ENCODE data around the gene DYNLT4. TPM values are rescaled to one million over a fixed set of nuclear protein-coding genes. Genes with fewer than 3 reads are reported as not detected.
A peak's percentile ranks its signal among the peaks of the same experiment; 100 is the strongest.
"Not testable (repeated sequence)": the region's sequence is repeated elsewhere in the genome, so short reads cannot be mapped to it uniquely, and the experiment has no call there.

The DYNLT4 gene
- total RNA-seq, 1 donor from 2014 or later: 5.2 TPM

GRCh38 chr1:44842486-44842861, 35.3 kb upstream of the DYNLT4 start:
- intact Hi-C loops (cut with DNase I): no loop called here
- DNase-seq: no peak

GRCh38 chr1:44839576-44839975, 32.4 kb upstream of the DYNLT4 start:
- Histone ChIP-seq H3K9me3 (no peaks in the 10 kb centered on the region), H3K27me3 (ENCODE audit: low read depth) (no peaks in the 10 kb centered on the region), H3K36me3 (no peaks in the 10 kb centered on the region), H3K4me3 (no peak overlapping the region), H3K27ac (no peak overlapping the region), H3K4me1 (peaks cover 21% of the 10 kb centered on the region)
- intact Hi-C loops (cut with DNase I): no loop called here
- DNase-seq: no peak
- TF ChIP-seq CTCF (IDR thresholded peaks at IDR 0.05): no peak
- ATAC-seq: no peak

More at GRCh38 chr1:44842486-44842861, 35.3 kb upstream of the DYNLT4 start:
- no peaks in the 10 kb centered on the region for H3K36me3 ChIP-seq
- no peaks in the 10 kb centered on the region for H3K9me3 ChIP-seq
- peaks cover 13% of the 10 kb centered on the region for H3K4me1 ChIP-seq
- peak overlapping the region; percentile 55 for H3K4me3 ChIP-seq
- ATAC-seq: no peak
- TF ChIP-seq CTCF (IDR thresholded peaks at IDR 0.05): no peak
- no peaks in the 10 kb centered on the region for H3K27me3 ChIP-seq (ENCODE audit: low read depth)
- no peak overlapping the region for H3K27ac ChIP-seq

GRCh38 chr1:44838294-44838693, 31.1 kb upstream of the DYNLT4 start:
- DNase-seq; intact Hi-C loops (cut with DNase I): not testable (repeated sequence)

GRCh38 chr1:44835738-44836675, 28.9 kb upstream of the DYNLT4 start:
- Histone ChIP-seq H3K4me3 (no peak overlapping the region), H3K36me3 (no peaks in the 10 kb centered on the region), H3K4me1 (peaks cover 17% of the 10 kb centered on the region), H3K27ac (no peak overlapping the region), H3K9me3 (no peaks in the 10 kb centered on the region), H3K27me3 (ENCODE audit: low read depth) (no peaks in the 10 kb centered on the region)
- intact Hi-C loops (cut with DNase I): no loop called here
- ATAC-seq (peak; percentile 84 to 89), DNase-seq (peak; percentile 87)
- peak; percentile 85 for TF ChIP-seq CTCF (IDR thresholded peaks at IDR 0.05)

More at GRCh38 chr1:44838294-44838693, 31.1 kb upstream of the DYNLT4 start:
- not testable (repeated sequence) for H3K4me3 ChIP-seq; H3K27ac ChIP-seq; H3K27me3 ChIP-seq (ENCODE audit: low read depth); H3K36me3 ChIP-seq; H3K9me3 ChIP-seq; ATAC-seq
- H3K4me1 ChIP-seq: peaks cover 17% of the 10 kb centered on the region

GRCh38 chr1:44834328-44834727, 27.2 kb upstream of the DYNLT4 start:
- Histone ChIP-seq H3K9me3 (no peaks in the 10 kb centered on the region), H3K4me1 (peaks cover 26% of the 10 kb centered on the region), H3K27ac (no peak overlapping the region), H3K4me3 (no peak overlapping the region), H3K36me3 (no peaks in the 10 kb centered on the region), H3K27me3 (ENCODE audit: low read depth) (no peaks in the 10 kb centered on the region)
- DNase-seq (no peak), ATAC-seq (no peak)
- intact Hi-C loops (cut with DNase I): no loop called here
- no peak for TF ChIP-seq CTCF (IDR thresholded peaks at IDR 0.05)

GRCh38 chr1:44832056-44832705, 25.0 kb upstream of the DYNLT4 start:
- intact Hi-C loops (cut with DNase I): no loop called here
- no peaks in the 10 kb centered on the region for H3K27me3 ChIP-seq (ENCODE audit: low read depth)
- H3K4me3 ChIP-seq: no peak overlapping the region
- peaks cover 26% of the 10 kb centered on the region for H3K4me1 ChIP-seq
- ATAC-seq (no peak), DNase-seq (no peak)
- H3K36me3 ChIP-seq: no peaks in the 10 kb centered on the region
- no peaks in the 10 kb centered on the region for H3K9me3 ChIP-seq
- H3K27ac ChIP-seq: no peak overlapping the region
- no peak for TF ChIP-seq CTCF (IDR thresholded peaks at IDR 0.05)
